DMS 273 treated with DMSO at 0.1 percent for 48 hours (cell line): ENCODE measurements around the gene TNNT1.
A peak's percentile ranks its signal among the peaks of the same experiment; 100 is the strongest.
"Not testable (repeated sequence)": the region's sequence is repeated elsewhere in the genome, so short reads cannot be mapped to it uniquely, and the experiment has no call there.

Source experiments
- DNase-seq: peaks from one replicate; lab custom pipeline; 2025; lab: John Stamatoyannopoulos, UW

The TNNT1 gene

DNA sequence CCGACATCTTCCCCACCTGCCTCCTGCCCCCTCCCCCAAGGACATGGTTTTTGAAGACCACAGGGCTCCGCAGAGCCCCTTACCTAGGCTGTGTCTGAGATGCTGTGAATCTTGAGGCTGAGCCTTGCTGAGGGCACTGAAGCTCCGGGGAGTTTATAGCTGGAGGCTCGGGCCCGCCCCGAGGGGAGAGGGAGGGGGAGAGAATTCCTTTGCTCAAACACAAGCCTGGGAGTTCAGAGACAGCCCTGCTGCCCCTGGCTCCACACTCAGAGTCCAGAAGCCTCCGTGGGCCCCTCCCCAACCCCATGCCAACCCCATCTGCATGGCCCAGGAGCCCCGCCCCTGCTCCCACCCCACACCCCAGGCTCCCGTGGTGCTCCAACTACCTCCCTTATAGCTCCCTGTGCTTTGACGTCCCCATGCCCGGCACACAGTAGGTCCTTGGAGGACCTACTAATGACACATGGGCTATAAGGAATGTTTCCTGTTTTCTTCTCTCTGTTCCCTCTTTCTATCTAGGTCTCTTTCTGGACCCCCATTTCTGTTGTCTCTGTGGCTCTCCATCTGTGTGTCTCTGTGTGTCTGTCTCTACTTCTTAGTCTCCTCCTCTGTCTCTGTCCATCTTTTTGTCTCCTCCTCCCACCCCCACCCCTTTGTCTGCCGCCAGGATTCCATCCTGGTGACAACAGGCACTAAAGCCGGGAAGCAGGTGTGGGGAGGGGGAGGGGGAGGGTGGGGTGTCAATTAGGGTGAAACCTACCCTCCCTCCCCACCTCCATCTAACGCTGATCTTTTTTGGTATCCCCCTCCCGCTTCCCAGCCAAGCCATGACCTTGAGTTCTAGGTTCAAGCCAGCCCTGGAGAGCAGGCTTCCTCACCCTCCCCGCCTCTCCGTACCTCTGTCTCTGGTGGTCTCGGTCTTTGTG, at the start of gene TNNT1:
TSS of gene TNNT1 (minus strand) at position 129 of the 926 bp plus-strand sequence. CDS start 2,049 bp downstream, outside the sequence.
- no peak for DNase-seq

DNA sequence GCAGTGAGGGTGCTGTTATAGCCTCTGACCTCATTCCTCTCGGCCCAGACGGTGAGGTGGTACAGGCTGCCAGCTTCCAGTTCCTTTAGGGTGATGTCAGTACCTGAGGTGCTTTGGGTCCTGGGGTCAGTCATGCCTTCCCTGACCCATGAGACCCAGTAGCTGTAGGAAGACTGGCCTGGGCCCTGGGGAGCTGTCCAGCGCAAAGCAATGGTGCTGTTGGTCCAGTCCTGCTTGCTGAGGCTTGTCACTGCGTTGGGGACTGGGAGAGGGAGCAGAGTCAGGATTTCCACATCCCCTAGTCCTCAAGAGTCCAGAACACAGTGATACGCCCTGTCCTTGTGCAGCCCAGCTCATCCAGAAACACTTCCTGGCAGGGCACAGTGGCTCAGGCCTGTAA, 49.6 kb upstream of the TNNT1 start:
- DNase-seq, result no peak

DNA sequence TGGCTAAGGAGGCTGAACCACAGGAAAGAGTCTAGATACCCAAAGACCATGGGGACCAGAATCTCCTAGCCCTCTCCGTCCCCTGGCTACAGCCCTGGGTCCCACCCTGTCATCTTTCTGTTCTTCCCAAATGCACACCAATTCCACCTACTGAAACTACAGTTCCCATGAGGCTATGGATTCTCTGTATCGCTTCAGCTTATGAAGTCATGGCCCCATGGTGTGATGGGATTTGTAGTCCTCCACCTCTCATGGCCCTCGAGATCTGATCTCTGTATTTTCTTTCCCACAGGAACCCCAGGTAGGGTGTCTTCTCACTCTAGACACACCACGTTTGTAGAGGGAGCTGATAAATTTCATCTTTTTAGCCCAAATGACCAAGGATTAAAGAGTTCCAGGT, 48.5 kb upstream of the TNNT1 start:
- DNase-seq, result no peak

GRCh38 chr19:55196803-55197202, 47.8 kb upstream of the TNNT1 start:
- no peak for DNase-seq

DNA sequence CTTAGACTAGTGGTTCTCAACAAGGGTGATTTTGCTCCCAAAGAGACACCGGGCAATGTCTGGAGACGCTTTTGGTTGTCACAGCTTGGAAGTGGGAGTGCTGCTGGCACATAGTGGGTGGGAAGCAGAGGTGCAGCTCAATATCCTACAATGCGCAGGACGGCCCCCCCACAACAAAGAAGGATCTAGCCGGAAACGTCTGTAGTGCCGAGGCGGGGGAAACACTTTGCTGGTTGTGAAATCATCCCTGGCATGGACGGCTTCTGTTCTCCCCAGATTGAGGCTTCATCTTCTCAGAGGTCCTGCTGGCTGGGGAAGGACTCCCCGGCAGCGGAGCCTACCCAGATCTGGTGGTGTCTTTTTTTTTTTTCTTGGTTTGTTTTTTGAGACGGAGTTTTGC, 44.5 kb upstream of the TNNT1 start:
- DNase-seq, result no peak

- DNase-seq, result no peak
These were observed 40.4 kb upstream of the TNNT1 start for GRCh38 chr19:55189403-55189835.

GRCh38 chr19:55188625-55189024, 39.6 kb upstream of the TNNT1 start:
- DNase-seq, result no peak

DNA sequence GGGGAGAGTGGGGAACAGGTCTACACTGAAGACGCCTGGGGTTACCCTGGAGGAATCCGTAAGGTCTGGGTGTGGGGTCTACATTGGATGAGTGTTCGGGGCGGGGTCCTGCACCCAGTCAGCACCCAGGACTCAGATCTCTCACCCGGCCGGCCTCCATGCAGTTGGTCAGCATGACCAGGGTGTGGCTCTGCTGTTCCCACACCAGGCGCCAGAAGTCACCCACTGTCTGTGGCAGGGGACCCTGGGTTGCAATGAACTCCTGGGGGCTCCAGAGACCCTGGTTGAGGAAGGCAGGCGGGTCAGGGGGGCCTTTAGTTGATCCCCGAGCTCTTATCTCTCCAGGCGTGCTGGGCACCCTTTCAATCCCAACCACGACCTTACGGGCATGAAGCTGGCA, 37.1 kb upstream of the TNNT1 start:
- no peak for DNase-seq

DNA sequence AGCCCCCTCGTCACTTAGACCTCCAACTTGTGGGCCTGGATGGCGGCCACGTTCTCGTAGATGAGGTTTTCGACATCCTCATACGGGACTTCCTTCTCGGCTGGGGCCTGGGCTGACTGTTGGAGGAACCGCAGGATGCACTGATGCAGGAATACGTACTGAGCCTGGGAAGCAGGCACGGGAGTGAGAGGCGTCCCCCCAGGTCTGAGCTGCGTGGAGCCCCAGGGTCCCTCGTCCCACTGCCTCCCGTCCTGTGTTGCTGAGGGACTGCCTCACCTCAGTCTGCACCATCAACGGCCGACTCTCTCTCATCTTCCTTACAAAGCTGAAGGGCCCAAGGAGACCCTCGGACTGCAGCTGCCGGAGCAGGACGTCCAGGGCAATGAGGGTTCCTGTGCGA, 32.7 kb upstream of the TNNT1 start:
- DNase-seq, result no peak

DNA sequence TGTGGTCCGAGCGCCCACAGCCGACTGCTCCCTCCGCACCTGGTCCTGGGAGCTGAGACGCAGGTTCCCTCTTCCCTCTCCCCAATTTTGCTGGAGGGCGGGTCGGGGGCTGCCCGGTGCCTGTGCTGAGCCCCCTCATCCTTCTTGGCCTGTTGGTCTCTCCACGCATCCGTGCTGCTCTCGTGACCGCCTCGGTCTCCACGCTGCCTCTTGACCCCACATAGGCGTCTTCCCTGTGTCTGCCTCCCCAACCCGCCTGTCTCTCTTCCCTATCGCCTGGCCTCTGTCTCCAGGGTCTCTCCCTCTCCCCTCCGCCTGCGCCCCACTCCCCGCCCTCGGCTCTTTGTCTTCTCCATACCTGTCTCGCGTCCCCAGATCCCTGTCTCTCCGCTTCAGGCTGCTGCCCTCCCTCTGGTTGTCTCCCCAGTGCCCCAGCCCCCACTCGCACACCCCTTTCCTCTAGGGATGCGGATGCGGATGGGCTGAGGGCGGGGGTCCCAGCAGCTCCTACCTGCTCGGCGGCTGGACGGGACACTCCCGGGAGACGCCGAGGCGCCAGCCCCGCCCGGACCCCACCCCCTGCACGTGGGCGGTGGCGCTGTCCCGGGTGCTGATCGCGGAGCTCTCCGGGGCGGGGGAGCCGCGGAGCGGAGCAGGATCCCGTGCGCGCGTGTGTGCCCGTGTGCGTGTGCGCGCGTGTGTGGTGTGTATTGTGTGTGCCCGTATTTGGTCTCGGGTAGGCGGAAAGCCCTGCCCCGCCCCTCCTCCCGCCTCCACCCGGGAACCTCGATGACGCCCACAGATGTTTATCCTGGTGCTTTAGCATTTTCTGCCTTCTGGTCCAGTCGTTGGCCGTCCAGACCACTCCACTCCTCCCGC, 30.8 kb upstream of the TNNT1 start, which contains the start of gene SYT5:
TSS of gene SYT5 (minus strand) at position 684 of the 879 bp plus-strand sequence. CDS start 1,248 bp downstream, outside the sequence.
- DNase-seq, result no peak

DNA sequence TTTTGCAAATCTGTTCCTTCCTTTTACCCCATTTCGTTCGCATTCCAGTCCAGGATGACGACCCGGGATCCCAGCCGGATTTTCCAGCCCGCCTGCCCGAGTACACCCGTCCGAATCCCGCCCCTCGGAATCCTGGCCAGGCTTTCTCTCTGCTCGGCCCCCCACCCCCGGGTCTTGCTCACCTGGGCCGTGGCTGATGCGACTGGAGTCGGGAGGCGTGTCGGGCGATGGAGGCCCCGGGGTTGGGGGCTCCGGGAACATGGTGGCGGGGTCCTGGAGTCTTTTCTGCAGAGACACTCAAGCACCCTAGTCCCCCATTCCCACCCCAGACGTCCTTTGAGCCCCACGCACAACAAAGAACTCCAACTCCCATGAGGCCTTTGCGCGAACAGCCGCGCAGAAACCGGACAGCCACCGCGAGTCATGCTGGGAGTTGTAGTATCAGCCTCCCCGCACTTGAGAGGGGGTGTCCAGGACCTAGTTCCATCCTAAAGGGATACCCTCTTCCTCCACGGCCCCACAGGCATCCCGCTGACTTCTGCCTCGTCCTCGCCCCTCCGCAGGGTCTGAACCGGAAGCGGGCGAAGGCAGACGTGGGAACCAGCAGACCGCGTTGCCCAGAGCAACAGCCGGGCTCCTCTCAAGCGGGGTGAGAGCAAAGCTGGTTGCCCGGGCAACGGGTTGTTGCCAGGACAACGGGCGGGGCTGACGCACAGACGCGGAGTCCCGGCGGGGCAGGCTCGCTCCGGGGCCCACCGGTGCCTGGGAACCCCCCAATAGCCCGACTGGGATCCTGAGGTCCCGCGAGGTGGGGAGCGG, 30.0 kb upstream of the TNNT1 start:
- DNase-seq, result peak; percentile 71

- DNase-seq, result no peak
These were observed 27.1 kb upstream of the TNNT1 start for GRCh38 chr19:55176076-55176475.

DNA sequence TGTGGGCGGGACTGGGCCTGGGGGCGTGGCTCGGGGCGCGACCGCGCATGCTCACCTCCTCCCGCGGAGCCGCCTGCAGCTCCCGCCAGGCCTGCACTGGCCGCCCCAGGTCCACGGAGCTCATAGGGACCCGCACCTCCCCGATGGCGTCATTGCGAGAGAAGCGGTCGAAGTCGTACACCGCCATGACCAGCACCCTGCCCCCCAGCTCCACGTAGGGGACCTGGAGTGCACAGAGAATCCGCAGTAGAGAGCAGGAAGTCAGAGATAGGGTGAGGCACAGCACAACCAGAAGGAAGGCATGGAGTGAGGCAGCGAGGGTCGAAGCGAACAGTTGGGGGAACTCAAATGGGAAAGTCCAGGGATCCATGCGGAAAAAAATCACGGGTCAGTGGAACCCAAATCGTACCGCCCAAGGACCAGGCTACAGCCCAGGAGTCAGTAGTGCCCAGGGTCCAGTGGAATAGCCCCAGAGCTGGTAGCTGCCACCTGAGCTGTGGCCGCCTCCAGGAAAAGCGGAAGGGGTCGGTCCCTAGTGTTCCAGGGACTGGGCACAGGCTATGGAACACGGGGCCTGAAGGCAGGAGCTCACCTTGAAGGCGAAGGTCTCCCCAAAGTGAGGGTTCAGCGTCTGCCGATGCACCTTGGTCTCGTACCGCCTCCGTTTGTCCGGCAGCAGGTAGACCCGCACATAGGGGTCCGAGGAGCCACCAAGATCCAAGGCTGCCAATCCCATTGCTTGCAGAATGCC, 26.3 kb upstream of the TNNT1 start:
- DNase-seq, result no peak

GRCh38 chr19:55174425-55175116, 25.6 kb upstream of the TNNT1 start:
- no peak for DNase-seq

GRCh38 chr19:55173714-55174409, 24.9 kb upstream of the TNNT1 start:
- DNase-seq, result no peak

- DNase-seq, result no peak
These were observed 24.2 kb upstream of the TNNT1 start for GRCh38 chr19:55173186-55173713.

DNA sequence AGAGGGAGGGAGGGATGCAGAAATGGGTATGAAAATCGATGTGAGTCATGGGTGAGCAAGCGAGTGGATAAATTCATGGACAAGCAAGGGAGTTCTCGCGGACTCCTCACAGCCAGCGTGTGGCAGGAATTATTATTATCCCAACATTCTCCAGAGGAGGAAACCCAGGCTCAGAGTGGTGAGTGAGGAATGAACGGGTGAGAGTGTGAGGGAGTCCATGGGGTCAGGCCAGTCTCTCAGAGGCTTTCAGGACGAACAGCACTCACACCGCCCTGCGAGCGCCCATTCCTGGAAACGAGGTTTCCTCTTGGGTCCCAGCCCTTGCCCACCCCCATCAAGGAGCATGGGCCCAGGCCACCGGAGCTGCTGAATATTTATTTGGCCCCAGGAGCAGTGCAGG, 23.7 kb upstream of the TNNT1 start:
- DNase-seq, result no peak

GRCh38 chr19:55172318-55172717, 23.3 kb upstream of the TNNT1 start:
- DNase-seq, result not testable (repeated sequence)

GRCh38 chr19:55171440-55171839, 22.4 kb upstream of the TNNT1 start:
- DNase-seq, result no peak

- DNase-seq, result no peak
These were observed 20.1 kb upstream of the TNNT1 start for GRCh38 chr19:55169136-55169535.
